Measurements from ENCODE around the gene PGAP2. TPM values are rescaled to one million over a fixed set of nuclear protein-coding genes. Genes with fewer than 3 reads are reported as not detected.

PGAP2 gene
- total RNA-seq, 1 experiment from 2014 or later, result 37.4 TPM

DNA sequence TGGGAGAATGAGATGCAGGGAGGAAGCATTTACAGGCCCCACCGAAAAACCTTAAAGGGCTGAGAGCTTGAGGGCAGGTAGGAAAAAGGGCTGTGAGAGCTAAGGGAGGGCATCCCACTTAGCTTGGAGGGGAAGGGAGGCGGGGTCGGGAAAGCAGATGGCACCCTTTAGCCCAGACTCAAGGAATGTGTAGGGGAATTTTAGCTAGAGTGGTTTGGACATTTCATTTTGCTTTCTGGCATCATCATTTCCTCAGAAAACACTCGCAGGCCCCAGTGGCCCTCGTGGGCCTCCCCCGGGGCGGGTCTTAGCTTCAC, 46.3 kb downstream of the PGAP2 start:
- no peaks in the 10 kb centered on the region for H3K9me3 ChIP-seq (ENCODE audit: control insufficient read depth, low read depth, low read length)
- peak overlapping the region; percentile 71 for H2AFZ ChIP-seq (ENCODE audit: low read length)
- Mint-ChIP-seq H3K4me3 (peak overlapping the region; percentile 85 to 87), H3K27ac (peak overlapping the region in 2 of 3 experiments; percentile 15 to 47; a peak in 1 of 7 replicates), H3K27me3 (ENCODE audit: low read depth) (peaks cover 19% of the 10 kb centered on the region), H3K9me3 (no peaks in the 10 kb centered on the region), H3K36me3 (ENCODE audit: insufficient read depth in 1 of 3, low read depth in 3 of 3) (no peaks in the 10 kb centered on the region; a peak in 1 of 7 replicates), H3K4me1 (peaks cover 34 to 42% of the 10 kb centered on the region in 2 experiments)
- H3K18ac ChIP-seq (ENCODE audit: insufficient read length, low read depth, low read length), result no peak overlapping the region
- H3K27me3 ChIP-seq (ENCODE audit: insufficient read depth, low read length), result no peaks in the 10 kb centered on the region; the same call in 1 of the 2 replicates
- no peak overlapping the region for H3T11ph ChIP-seq (ENCODE audit: low read length)
- TF ChIP-seq, protein P1, sequence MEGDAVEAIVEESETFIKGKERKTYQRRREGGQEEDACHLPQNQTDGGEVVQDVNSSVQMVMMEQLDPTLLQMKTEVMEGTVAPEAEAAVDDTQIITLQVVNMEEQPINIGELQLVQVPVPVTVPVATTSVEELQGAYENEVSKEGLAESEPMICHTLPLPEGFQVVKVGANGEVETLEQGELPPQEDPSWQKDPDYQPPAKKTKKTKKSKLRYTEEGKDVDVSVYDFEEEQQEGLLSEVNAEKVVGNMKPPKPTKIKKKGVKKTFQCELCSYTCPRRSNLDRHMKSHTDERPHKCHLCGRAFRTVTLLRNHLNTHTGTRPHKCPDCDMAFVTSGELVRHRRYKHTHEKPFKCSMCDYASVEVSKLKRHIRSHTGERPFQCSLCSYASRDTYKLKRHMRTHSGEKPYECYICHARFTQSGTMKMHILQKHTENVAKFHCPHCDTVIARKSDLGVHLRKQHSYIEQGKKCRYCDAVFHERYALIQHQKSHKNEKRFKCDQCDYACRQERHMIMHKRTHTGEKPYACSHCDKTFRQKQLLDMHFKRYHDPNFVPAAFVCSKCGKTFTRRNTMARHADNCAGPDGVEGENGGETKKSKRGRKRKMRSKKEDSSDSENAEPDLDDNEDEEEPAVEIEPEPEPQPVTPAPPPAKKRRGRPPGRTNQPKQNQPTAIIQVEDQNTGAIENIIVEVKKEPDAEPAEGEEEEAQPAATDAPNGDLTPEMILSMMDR (conservative IDR thresholded peaks at IDR 0.05), result no peak
- no peak overlapping the region for H3K56ac ChIP-seq (ENCODE audit: insufficient read length, low read depth, low read length)
- H2AK5ac ChIP-seq (ENCODE audit: insufficient read length, low read length), result no peak overlapping the region
- H2BK20ac ChIP-seq (ENCODE audit: low read depth, low read length, poor library complexity, severe bottlenecking), result no peak overlapping the region
- no peak overlapping the region for H2BK120ac ChIP-seq (ENCODE audit: low read depth, low read length, poor library complexity, severe bottlenecking)
- no peak overlapping the region for H4K91ac ChIP-seq (ENCODE audit: insufficient read length, low read depth, low read length)
- H3K9ac ChIP-seq (ENCODE audit: extremely low read depth, insufficient read length, low read length), result no peak overlapping the region
- no peak overlapping the region for H2BK12ac ChIP-seq (ENCODE audit: insufficient read length, low read depth, low read length)
- H3K23me2 ChIP-seq (ENCODE audit: insufficient read length, low read depth, low read length, poor library complexity, severe bottlenecking), result peaks cover 12% of the 10 kb centered on the region
- H4K5ac ChIP-seq (ENCODE audit: insufficient read length, low read depth, low read length), result peak overlapping the region; percentile 3
- H3K4me1 ChIP-seq (ENCODE audit: insufficient read depth, low read length), result peaks cover 4% of the 10 kb centered on the region; the same call in 1 of the 2 replicates
- no peak for DNase-seq
- no CpG with 5 or more reads among the region's 7 CpGs for WGBS (ENCODE audit: extremely low coverage, insufficient read length, low lambda C conversion rate)
- no peak overlapping the region for H3K23ac ChIP-seq (ENCODE audit: insufficient read length, low read depth, low read length)
- H3K79me1 ChIP-seq (ENCODE audit: insufficient read depth, low read depth, low read length, poor library complexity, severe bottlenecking), result no peaks in the 10 kb centered on the region
- no peak overlapping the region for H2BK15ac ChIP-seq (ENCODE audit: low read depth, low read length)
- peak overlapping the region; percentile 40 for H3K4me2 ChIP-seq (ENCODE audit: insufficient read depth, insufficient read length, low read length)
- H2BK5ac ChIP-seq (ENCODE audit: insufficient read length, low read length), result no peak overlapping the region
- H3K4ac ChIP-seq (ENCODE audit: low read depth, low read length), result no peak overlapping the region
- H4K8ac ChIP-seq (replicated peaks; ENCODE audit: insufficient read length, low read depth, low read length), result no peak overlapping the region
- H4K20me1 ChIP-seq (ENCODE audit: control insufficient read depth, insufficient read depth, insufficient read length), result no peaks in the 10 kb centered on the region
- no peak overlapping the region for H3K14ac ChIP-seq (ENCODE audit: insufficient read depth, low read length)
- no peak overlapping the region for H3K27ac ChIP-seq (ENCODE audit: insufficient read length, low read depth, low read length)
- H3K79me2 ChIP-seq (ENCODE audit: insufficient read depth, low read length), result no peaks in the 10 kb centered on the region
